K562 (cell line): Measurements from ENCODE around the gene CNTROB. TPM values are rescaled to one million over a fixed set of nuclear protein-coding genes. Genes with fewer than 3 reads are reported as not detected.

Experiments
- CTBP1 ChIP-seq: fragments of 450-650 bp; IDR thresholded peaks from 2 replicates; pipeline ENCODE4 v1.6.1; 2016; ENCODE audit warnings: borderline replicate concordance
- XRCC4 ChIP-seq: IDR thresholded peaks from one replicate; pipeline ENCODE4 v1.6.1; 2011; ENCODE audit not compliant: insufficient read depth, insufficient read length; ENCODE audit errors: extremely low read depth
- YBX1 ChIP-seq: fragments of 450-650 bp; IDR thresholded peaks from 2 replicates; pipeline ENCODE4 v1.7.1; 2016; ENCODE audit warnings: mild to moderate bottlenecking
- ZNF707 ChIP-seq: fragments of 250-450 bp; sonication (Bioruptor Pico); conservative IDR thresholded peaks from 2 replicates; pipeline ENCODE4 v1.8.0; 2022; ENCODE audit warnings: inconsistent platforms, mild to moderate bottlenecking, moderate library complexity
- polyA plus RNA-seq, 8 experiments: library from polyadenylated mRNA; depleted of rRNA in 4 of 8; stranded (reverse) in 5 of 8; unstranded in 3 of 8; fragments of >200 nt; fragmentation: Nextera tagmentation in 2 of 8; fragmentation: Illumina TruSeq in 1 of 8; extraction: Ambion mirVana in 2 of 8; extraction: Trizol in 1 of 8; gene quantifications; 2 replicates each; pipeline versions ENCODE4 v1.2.1 to v1.2.3, GENCODE V29; 2011 to 2014; ENCODE audit warnings: inconsistent platforms in 1 of 8, missing spikeins in 1 of 8
- total RNA-seq, 7 experiments: library from RNA; depleted of rRNA in 6 of 7; stranded (reverse); fragments of >200 nt in 6 of 7; fragmentation: Illumina TruSeq in 2 of 7; extraction: Trizol in 2 of 7; gene quantifications; 2 replicates each; pipeline versions ENCODE4 v1.2.1 to v1.2.3, GENCODE V29; 2011 to 2021; ENCODE audit warnings: low replicate concordance in 1 of 7
- TF ChIP-seq, protein P1 (sequence below): fragments of 250-450 bp; sonication (Bioruptor Pico); IDR thresholded peaks from 2 replicates; pipeline ENCODE4 v1.4.0; 2020; ENCODE audit warnings: mild to moderate bottlenecking, moderate library complexity, borderline replicate concordance
- TF ChIP-seq, protein P2 (sequence below): fragments of 150-350 bp; IDR thresholded peaks from 2 replicates; pipeline ENCODE4 v1.6.1; 2014; ENCODE audit warnings: low read depth, mild to moderate bottlenecking, low read length, borderline replicate concordance
- TF ChIP-seq, protein P3 (sequence below): fragments of 250-450 bp; sonication (Bioruptor Pico); IDR thresholded peaks from 2 replicates; pipeline ENCODE4 v1.4.0; 2020; ENCODE audit warnings: mild to moderate bottlenecking
- TF ChIP-seq, protein P4 (sequence below): fragments of 450-650 bp; formaldehyde crosslinking; IDR thresholded peaks from 2 replicates; pipeline ENCODE4 v1.4.0; 2020; ENCODE audit warnings: mild to moderate bottlenecking, moderate library complexity
- TF ChIP-seq, protein P5 (sequence below): sonication (generic); formaldehyde crosslinking; IDR thresholded peaks from 2 replicates; pipeline ENCODE4 v1.8.0; 2022; ENCODE audit warnings: missing genetic modification reagents, mild to moderate bottlenecking, moderate library complexity, borderline replicate concordance
- TF ChIP-seq, protein P6 (sequence below), 2 experiments: fragments of 450-650 bp in 1 of 2; IDR thresholded peaks; 2 replicates each; pipeline ENCODE4 v1.6.1; 2011 to 2017; ENCODE audit warnings: low read depth in 2 of 2, antibody characterized with exemption in 1 of 2, borderline replicate concordance in 1 of 2, low read length in 1 of 2, mild to moderate bottlenecking in 1 of 2, mixed read lengths in 1 of 2; ENCODE audit not compliant: control insufficient read depth in 1 of 2

Gene CNTROB
- total and polyA plus RNA-seq, 9 of the 15 experiments (the other 6 are each of a cell fraction or from before 2014, with no cell fraction given) = 1.9 to 33.3 (median 23.0) TPM

DNA sequence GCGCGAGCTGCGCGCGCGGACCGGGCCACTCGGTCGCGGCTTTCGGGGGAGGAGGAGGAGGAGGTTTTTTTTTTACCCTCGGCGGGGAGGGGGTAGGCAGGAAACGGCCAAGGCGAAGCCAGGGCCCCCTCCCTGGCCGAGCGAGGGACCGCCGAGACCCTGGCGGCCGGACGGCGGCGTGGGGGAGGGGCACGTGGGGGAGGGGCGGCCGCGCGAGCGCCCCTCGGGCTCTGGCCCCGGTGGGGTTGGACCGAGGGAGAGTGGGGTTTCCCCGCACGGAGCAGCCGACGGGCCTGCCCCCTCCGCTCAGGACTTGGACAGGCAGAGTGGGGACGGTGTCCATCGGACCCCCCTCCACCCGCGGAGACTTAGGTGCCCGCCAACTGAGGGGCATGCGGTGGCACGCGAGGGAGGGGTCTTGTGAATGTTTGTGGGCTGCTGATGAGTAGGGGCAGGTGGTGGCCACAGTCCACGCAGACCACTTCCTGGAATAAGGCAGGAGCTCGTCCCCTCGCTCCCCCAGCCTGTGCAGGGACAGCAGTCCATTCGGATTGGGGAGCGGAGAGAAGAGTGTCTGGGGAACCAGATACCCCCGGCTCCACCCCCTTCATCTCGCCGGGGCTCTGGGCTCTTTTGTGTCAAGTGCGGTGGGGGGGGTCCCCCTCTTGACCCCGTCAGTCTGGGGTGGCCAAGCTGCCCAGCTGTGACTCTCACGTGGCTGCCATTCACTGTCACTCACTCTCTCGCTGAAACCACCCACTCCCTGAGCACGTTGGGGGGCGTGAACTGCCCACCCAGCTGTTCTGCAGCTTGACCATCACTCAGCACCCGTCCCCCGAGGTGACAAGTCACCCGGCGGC, 46.4 kb upstream of the CNTROB start (continued):
- TF ChIP-seq, protein P1, sequence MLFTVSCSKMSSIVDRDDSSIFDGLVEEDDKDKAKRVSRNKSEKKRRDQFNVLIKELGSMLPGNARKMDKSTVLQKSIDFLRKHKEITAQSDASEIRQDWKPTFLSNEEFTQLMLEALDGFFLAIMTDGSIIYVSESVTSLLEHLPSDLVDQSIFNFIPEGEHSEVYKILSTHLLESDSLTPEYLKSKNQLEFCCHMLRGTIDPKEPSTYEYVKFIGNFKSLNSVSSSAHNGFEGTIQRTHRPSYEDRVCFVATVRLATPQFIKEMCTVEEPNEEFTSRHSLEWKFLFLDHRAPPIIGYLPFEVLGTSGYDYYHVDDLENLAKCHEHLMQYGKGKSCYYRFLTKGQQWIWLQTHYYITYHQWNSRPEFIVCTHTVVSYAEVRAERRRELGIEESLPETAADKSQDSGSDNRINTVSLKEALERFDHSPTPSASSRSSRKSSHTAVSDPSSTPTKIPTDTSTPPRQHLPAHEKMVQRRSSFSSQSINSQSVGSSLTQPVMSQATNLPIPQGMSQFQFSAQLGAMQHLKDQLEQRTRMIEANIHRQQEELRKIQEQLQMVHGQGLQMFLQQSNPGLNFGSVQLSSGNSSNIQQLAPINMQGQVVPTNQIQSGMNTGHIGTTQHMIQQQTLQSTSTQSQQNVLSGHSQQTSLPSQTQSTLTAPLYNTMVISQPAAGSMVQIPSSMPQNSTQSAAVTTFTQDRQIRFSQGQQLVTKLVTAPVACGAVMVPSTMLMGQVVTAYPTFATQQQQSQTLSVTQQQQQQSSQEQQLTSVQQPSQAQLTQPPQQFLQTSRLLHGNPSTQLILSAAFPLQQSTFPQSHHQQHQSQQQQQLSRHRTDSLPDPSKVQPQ (CRISPR knock-in tag) = no peak
- TF ChIP-seq YBX1 = no peak
- TF ChIP-seq, protein P2, sequence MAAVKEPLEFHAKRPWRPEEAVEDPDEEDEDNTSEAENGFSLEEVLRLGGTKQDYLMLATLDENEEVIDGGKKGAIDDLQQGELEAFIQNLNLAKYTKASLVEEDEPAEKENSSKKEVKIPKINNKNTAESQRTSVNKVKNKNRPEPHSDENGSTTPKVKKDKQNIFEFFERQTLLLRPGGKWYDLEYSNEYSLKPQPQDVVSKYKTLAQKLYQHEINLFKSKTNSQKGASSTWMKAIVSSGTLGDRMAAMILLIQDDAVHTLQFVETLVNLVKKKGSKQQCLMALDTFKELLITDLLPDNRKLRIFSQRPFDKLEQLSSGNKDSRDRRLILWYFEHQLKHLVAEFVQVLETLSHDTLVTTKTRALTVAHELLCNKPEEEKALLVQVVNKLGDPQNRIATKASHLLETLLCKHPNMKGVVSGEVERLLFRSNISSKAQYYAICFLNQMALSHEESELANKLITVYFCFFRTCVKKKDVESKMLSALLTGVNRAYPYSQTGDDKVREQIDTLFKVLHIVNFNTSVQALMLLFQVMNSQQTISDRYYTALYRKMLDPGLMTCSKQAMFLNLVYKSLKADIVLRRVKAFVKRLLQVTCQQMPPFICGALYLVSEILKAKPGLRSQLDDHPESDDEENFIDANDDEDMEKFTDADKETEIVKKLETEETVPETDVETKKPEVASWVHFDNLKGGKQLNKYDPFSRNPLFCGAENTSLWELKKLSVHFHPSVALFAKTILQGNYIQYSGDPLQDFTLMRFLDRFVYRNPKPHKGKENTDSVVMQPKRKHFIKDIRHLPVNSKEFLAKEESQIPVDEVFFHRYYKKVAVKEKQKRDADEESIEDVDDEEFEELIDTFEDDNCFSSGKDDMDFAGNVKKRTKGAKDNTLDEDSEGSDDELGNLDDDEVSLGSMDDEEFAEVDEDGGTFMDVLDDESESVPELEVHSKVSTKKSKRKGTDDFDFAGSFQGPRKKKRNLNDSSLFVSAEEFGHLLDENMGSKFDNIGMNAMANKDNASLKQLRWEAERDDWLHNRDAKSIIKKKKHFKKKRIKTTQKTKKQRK = no peak
- TF ChIP-seq, protein P3, sequence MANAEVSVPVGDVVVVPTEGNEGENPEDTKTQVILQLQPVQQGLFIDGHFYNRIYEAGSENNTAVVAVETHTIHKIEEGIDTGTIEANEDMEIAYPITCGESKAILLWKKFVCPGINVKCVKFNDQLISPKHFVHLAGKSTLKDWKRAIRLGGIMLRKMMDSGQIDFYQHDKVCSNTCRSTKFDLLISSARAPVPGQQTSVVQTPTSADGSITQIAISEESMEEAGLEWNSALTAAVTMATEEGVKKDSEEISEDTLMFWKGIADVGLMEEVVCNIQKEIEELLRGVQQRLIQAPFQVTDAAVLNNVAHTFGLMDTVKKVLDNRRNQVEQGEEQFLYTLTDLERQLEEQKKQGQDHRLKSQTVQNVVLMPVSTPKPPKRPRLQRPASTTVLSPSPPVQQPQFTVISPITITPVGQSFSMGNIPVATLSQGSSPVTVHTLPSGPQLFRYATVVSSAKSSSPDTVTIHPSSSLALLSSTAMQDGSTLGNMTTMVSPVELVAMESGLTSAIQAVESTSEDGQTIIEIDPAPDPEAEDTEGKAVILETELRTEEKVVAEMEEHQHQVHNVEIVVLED (CRISPR knock-in tag) = no peak
- TF ChIP-seq, protein P4, sequence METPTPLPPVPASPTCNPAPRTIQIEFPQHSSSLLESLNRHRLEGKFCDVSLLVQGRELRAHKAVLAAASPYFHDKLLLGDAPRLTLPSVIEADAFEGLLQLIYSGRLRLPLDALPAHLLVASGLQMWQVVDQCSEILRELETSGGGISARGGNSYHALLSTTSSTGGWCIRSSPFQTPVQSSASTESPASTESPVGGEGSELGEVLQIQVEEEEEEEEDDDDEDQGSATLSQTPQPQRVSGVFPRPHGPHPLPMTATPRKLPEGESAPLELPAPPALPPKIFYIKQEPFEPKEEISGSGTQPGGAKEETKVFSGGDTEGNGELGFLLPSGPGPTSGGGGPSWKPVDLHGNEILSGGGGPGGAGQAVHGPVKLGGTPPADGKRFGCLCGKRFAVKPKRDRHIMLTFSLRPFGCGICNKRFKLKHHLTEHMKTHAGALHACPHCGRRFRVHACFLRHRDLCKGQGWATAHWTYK (CRISPR knock-in tag) = no peak
- no peak for TF ChIP-seq XRCC4
- TF ChIP-seq, protein P5, sequence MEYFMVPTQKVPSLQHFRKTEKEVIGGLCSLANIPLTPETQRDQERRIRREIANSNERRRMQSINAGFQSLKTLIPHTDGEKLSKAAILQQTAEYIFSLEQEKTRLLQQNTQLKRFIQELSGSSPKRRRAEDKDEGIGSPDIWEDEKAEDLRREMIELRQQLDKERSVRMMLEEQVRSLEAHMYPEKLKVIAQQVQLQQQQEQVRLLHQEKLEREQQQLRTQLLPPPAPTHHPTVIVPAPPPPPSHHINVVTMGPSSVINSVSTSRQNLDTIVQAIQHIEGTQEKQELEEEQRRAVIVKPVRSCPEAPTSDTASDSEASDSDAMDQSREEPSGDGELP (CRISPR knock-in tag) = peak; percentile 99
- TF ChIP-seq, protein P6, sequence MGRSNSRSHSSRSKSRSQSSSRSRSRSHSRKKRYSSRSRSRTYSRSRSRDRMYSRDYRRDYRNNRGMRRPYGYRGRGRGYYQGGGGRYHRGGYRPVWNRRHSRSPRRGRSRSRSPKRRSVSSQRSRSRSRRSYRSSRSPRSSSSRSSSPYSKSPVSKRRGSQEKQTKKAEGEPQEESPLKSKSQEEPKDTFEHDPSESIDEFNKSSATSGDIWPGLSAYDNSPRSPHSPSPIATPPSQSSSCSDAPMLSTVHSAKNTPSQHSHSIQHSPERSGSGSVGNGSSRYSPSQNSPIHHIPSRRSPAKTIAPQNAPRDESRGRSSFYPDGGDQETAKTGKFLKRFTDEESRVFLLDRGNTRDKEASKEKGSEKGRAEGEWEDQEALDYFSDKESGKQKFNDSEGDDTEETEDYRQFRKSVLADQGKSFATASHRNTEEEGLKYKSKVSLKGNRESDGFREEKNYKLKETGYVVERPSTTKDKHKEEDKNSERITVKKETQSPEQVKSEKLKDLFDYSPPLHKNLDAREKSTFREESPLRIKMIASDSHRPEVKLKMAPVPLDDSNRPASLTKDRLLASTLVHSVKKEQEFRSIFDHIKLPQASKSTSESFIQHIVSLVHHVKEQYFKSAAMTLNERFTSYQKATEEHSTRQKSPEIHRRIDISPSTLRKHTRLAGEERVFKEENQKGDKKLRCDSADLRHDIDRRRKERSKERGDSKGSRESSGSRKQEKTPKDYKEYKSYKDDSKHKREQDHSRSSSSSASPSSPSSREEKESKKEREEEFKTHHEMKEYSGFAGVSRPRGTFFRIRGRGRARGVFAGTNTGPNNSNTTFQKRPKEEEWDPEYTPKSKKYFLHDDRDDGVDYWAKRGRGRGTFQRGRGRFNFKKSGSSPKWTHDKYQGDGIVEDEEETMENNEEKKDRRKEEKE (IDR thresholded peaks at IDR 0.05; ENCODE audit: borderline replicate concordance in 1 of 2, control insufficient read depth in 1 of 2, low read depth in 2 of 2, low read length in 1 of 2) = no peak
- TF ChIP-seq CTBP1 = 0 out of 2 replicates have a peak, but pooled peaks have one; percentile 24
- no peak for TF ChIP-seq ZNF707 (CRISPR knock-in tag)
